Lung (tissue), 12 donors: ENCODE results near the gene RPS2. TPM values are rescaled to one million over a fixed set of nuclear protein-coding genes. Genes with fewer than 3 reads are reported as not detected.
A peak's percentile ranks its signal among the peaks of the same experiment; 100 is the strongest.

Source experiments
- ATAC-seq: fragments of 200-7000 bp; cut with Tn5 transposase; one replicate; pipeline ENCODE4 v1.9.1; 2020; ENCODE audit warnings: moderate number of reproducible peaks; ENCODE audit not compliant: insufficient read depth, low FRiP score
- DNase-seq, 3 donors: peaks; one replicate each; pipeline ENCODE4 v3.0.0-alpha.2; 2013 to 2017
- H3K27ac ChIP-seq, 2 donors: one replicate each; pipeline ENCODE4 v1.5.1; 2013; ENCODE audit warnings: mild to moderate bottlenecking in 2 of 2, moderate library complexity in 2 of 2, control low read depth in 1 of 2, inconsistent platforms in 1 of 2, low read depth in 1 of 2, low read length in 1 of 2
- H3K27me3 ChIP-seq, 3 donors: one replicate each; pipeline ENCODE4 v1.5.1; 2013; ENCODE audit warnings: low read length in 2 of 3; ENCODE audit not compliant: control insufficient read depth in 3 of 3, insufficient read depth in 3 of 3
- H3K36me3 ChIP-seq, 4 donors: one replicate each; pipeline ENCODE4 v1.5.1; 2013; ENCODE audit warnings: low read length in 4 of 4, mild to moderate bottlenecking in 1 of 4, moderate library complexity in 1 of 4; ENCODE audit not compliant: control insufficient read depth in 4 of 4, insufficient read depth in 4 of 4
- H3K4me1 ChIP-seq, 5 donors: one replicate each; pipeline ENCODE4 v1.5.1; 2013; ENCODE audit warnings: low read length in 5 of 5, mild to moderate bottlenecking in 2 of 5, moderate library complexity in 1 of 5; ENCODE audit not compliant: control insufficient read depth in 5 of 5, insufficient read depth in 5 of 5
- H3K4me3 ChIP-seq: one replicate; pipeline ENCODE4 v1.5.1; 2013; ENCODE audit warnings: mild to moderate bottlenecking, control low read depth, moderate library complexity
- H3K9ac ChIP-seq, 2 donors: one replicate each; pipeline ENCODE4 v1.5.1; 2013; ENCODE audit warnings: low read length in 2 of 2, control low read depth in 1 of 2; ENCODE audit not compliant: insufficient read depth in 1 of 2
- H3K9me3 ChIP-seq, 4 donors: one replicate each; pipeline ENCODE4 v1.5.1; 2013; ENCODE audit warnings: low read length in 3 of 4, mild to moderate bottlenecking in 1 of 4, moderate library complexity in 1 of 4; ENCODE audit not compliant: control insufficient read depth in 4 of 4, insufficient read depth in 3 of 4
- CTCF ChIP-seq: IDR thresholded peaks from 2 replicates; pipeline ENCODE4 v1.5.1; 2012; ENCODE audit warnings: mild to moderate bottlenecking; ENCODE audit errors: control extremely low read depth, extremely low read depth
- WGBS, 2 donors: extraction: QIAGEN DNeasy Blood & Tissue Kit; methylation state at CpG; one replicate each; pipeline ENCODE4 v1.1.7; 2013; 5-methylcytosine and 5-hydroxymethylcytosine counted together
- polyA plus RNA-seq, 2 donors: library from polyadenylated mRNA; stranded (reverse); fragments of 200-250 nt; gene quantifications; one replicate each; pipeline ENCODE4 v1.2.1, GENCODE V29; 2013
- total RNA-seq, 2 donors: library from RNA; depleted of rRNA in 1 of 2; stranded (reverse); fragments of >200 nt in 1 of 2; gene quantifications; one replicate each; pipeline ENCODE4 v1.2.1, GENCODE V29; 2014 to 2021
- donor health status: control.
- donor health status: control.
- donor health status: Bipolar disorder and iron deficiency.
- donor health status: healthy.
- donor health status: DM: yes; HTN: yes; CAD: no.

Gene RPS2
- total and polyA plus RNA-seq, 4 donors: 1,331 to 5,214 (median 2,779) TPM

GRCh38 chr16:2005646-2006045 is 41.0 kb upstream of the RPS2 start:
- Histone ChIP-seq H3K27ac (no peak overlapping the region), H3K4me3 (no peak overlapping the region), H3K9ac (no peak overlapping the region), H3K36me3 (peaks cover 3 to 33% (median 14%) of the 10 kb centered on the region in 4 donors), H3K9me3 (no peaks in the 10 kb centered on the region), H3K4me1 (peaks cover 0 to 43% (median 20%) of the 10 kb centered on the region in 5 donors), H3K27me3 (no peaks in the 10 kb centered on the region)
- no peak for ATAC-seq
- DNase-seq: no peak
- 29 to 60% methylated on average over 20 to 21 of the region's 21 CpGs for WGBS, 2 donors
- TF ChIP-seq CTCF: peak; percentile 4

- H3K4me3 ChIP-seq: no peak overlapping the region
- H3K9me3 ChIP-seq: no peaks in the 10 kb centered on the region
- peaks cover 0 to 40% (median 14%) of the 10 kb centered on the region in 5 donors for H3K4me1 ChIP-seq
- TF ChIP-seq CTCF: no peak
- H3K36me3 ChIP-seq: peaks cover 3 to 38% (median 16%) of the 10 kb centered on the region in 4 donors
- H3K27me3 ChIP-seq: no peaks in the 10 kb centered on the region
- no peak overlapping the region for H3K9ac ChIP-seq
- no peak overlapping the region for H3K27ac ChIP-seq
- ATAC-seq (no peak), DNase-seq (no peak)
- whole genome bisulfite sequencing, 2 donors: 64 to 75% methylated on average over 31 to 34 of the region's 34 CpGs
Measured at GRCh38 chr16:2004795-2005517, 40.3 kb upstream of the RPS2 start.

GRCh38 chr16:2003827-2004641 is 39.4 kb upstream of the RPS2 start:
- Histone ChIP-seq H3K27ac (no peak overlapping the region), H3K27me3 (no peaks in the 10 kb centered on the region), H3K9me3 (no peaks in the 10 kb centered on the region), H3K4me1 (peaks cover 0 to 40% (median 14%) of the 10 kb centered on the region in 5 donors), H3K9ac (no peak overlapping the region), H3K36me3 (peaks cover 3 to 47% (median 21%) of the 10 kb centered on the region in 4 donors), H3K4me3 (no peak overlapping the region)
- peak; percentile 89 for ATAC-seq
- 35 to 39% methylated on average over 35 to 36 of the region's 36 CpGs for WGBS, 2 donors
- DNase-seq: peak; percentile 88 to 91 (median 90)
- peak; percentile 87 for TF ChIP-seq CTCF
